ENCODE measurements around the gene SNAPC4. TPM values are rescaled to one million over a fixed set of nuclear protein-coding genes. Genes with fewer than 3 reads are reported as not detected.

The SNAPC4 gene
- total RNA-seq, 4 donors from 2014 or later: 5.9 to 9.9 (median 9.6) TPM

DNA sequence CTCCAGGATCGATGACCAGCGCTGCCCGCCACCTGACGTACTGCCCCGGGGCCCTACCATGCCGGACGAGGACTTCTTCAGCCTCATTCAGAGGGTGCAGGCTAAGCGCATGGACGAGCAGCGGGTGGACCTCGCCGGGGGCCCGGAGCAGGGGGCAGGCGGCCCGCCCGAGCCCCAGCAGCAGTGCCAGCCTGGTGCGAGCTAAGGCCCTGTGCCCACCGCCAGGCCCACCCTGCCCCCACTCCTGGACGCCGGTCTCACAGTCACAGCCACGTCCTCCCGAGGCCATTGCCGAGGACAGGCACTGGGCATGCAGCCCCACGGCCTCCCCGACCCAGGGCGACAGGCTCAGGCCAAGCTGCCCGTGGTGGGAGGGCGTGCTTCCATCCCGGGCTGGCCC is 42.0 kb downstream of the SNAPC4 start:
- TF ChIP-seq POLR2A (IDR thresholded peaks at IDR 0.05): no peak
- TF ChIP-seq, protein P1, sequence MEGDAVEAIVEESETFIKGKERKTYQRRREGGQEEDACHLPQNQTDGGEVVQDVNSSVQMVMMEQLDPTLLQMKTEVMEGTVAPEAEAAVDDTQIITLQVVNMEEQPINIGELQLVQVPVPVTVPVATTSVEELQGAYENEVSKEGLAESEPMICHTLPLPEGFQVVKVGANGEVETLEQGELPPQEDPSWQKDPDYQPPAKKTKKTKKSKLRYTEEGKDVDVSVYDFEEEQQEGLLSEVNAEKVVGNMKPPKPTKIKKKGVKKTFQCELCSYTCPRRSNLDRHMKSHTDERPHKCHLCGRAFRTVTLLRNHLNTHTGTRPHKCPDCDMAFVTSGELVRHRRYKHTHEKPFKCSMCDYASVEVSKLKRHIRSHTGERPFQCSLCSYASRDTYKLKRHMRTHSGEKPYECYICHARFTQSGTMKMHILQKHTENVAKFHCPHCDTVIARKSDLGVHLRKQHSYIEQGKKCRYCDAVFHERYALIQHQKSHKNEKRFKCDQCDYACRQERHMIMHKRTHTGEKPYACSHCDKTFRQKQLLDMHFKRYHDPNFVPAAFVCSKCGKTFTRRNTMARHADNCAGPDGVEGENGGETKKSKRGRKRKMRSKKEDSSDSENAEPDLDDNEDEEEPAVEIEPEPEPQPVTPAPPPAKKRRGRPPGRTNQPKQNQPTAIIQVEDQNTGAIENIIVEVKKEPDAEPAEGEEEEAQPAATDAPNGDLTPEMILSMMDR (IDR thresholded peaks at IDR 0.05): no peak
- 93 to 95% methylated on average over 14 to 28 of the region's 29 CpGs for WGBS, 2 donors
- no peak for DNase-seq (ENCODE audit: low spot score in 2 of 2)
- H3K4me3 ChIP-seq (ENCODE audit: low read depth, poor library complexity, severe bottlenecking): no peak overlapping the region
- intact Hi-C loops (cut with DNase I; ENCODE audit: low total_unique reads): no loop called here

DNA sequence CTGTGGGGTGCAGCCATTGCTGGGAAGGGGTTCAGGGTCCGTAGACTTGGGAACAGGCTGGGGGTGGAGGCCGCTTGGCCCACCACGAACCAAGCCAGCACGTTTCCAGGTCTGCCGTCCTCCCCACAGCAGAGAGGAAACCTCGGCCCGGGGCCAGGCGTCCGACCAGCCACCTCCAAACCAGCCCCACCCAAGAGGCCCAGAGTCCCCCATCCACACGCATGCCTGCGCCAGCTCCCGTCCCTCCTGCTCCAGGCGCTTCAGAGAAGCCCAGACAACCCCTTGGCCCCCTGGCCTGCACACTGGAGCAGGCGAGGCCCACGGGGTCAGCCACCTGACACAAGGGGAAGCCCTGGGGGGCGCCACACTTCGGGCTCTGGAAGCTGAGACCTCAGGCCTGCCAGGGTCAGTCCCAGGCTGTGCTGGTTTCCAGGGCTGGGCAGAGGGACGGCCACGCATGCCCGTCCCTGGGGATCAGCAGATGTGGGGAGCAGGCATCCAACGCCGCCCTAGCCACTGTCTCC is 42.7 kb downstream of the SNAPC4 start:
- TF ChIP-seq POLR2A (IDR thresholded peaks at IDR 0.05): no peak
- TF ChIP-seq, protein P1 (IDR thresholded peaks at IDR 0.05): no peak
- 80 to 87% methylated on average over 7 to 17 of the region's 22 CpGs for WGBS, 2 donors
- no peak for DNase-seq (ENCODE audit: low spot score in 2 of 2)
- intact Hi-C loops (cut with DNase I; ENCODE audit: low total_unique reads): no loop called here
- no peak overlapping the region for H3K4me3 ChIP-seq (ENCODE audit: low read depth, poor library complexity, severe bottlenecking)

DNA sequence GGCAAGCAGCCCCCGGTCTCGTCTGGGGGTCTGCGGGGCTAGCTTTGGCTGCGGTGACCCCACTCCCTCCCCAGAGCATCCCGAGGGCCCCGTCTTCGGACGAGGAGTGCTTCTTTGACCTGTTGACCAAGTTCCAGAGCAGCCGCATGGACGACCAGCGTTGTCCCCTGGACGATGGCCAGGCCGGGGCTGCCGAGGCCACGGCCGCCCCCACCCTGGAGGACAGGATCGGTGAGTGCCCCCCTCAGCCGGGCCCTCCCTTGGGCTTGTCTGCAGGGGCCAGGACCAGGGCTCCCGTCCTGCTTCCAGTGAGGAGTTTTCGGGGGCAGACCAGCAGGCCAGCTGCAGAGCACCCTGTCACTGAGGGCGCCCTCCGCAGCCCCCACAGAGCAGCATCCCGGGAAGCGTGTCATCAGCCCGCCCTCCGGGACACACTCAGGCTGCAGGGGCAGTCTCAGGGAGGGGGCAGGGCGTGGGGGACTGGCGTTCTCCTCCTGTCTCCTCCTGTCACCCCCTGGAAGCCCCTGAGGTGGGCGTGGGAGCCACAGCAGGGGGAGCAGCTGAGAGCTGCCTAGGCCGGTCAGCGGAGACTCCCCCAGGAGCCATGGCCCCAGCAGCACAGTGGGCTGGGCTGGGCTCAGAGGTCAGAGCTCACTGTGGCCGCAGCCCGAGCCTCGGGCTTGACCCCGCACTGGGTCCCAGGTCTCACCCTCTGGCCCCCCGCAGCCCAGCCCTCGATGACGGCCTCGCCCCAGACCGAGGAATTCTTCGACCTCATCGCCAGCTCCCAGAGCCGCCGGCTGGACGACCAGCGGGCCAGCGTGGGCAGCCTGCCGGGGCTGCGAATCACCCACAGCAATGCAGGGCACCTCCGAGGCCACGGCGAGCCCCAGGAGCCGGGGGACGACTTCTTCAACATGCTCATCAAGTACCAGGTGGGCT is 44.1 kb downstream of the SNAPC4 start:
- intact Hi-C loops (cut with DNase I; ENCODE audit: low total_unique reads): no loop called here
- H3K4me3 ChIP-seq (ENCODE audit: low read depth, poor library complexity, severe bottlenecking): no peak overlapping the region
- no peak for TF ChIP-seq POLR2A (IDR thresholded peaks at IDR 0.05)
- TF ChIP-seq, protein P1 (IDR thresholded peaks at IDR 0.05): no peak
- no peak for DNase-seq (ENCODE audit: low spot score in 2 of 2)
- 76 to 97% methylated on average over 6 to 43 of the region's 54 CpGs for WGBS, 2 donors

DNA sequence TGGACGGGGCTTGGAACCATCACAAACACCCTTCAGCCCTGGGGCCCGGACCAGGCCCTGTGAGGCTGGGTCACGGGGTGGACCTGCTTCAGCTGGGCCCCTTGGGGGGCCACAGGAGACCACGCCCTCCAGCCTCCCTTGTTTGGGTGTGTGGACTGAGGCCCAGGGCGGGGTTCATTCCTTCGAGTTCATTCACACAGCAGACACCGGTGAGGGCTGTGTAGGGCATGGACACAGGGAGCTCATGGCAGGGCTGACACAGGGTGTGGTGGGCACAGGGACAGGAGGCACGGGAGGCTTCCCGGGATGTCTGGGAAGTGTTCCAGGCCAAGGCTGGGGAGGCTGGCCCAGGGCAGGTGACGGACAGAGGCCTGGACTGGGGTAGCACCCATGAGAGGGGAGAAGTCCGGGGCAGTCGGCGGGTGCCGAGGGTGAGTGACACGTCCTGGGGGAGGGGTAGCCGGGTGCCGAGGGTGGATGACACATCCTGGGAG is 45.3 kb downstream of the SNAPC4 start:
- no peak for TF ChIP-seq POLR2A (IDR thresholded peaks at IDR 0.05)
- TF ChIP-seq, protein P1 (IDR thresholded peaks at IDR 0.05): no peak
- 30 to 44% methylated on average over 11 to 17 of the region's 17 CpGs for WGBS, 2 donors
- H3K4me3 ChIP-seq (ENCODE audit: low read depth, poor library complexity, severe bottlenecking): no peak overlapping the region
- intact Hi-C loops (cut with DNase I; ENCODE audit: low total_unique reads): no loop called here
- DNase-seq (ENCODE audit: low spot score in 2 of 2): no peak

DNA sequence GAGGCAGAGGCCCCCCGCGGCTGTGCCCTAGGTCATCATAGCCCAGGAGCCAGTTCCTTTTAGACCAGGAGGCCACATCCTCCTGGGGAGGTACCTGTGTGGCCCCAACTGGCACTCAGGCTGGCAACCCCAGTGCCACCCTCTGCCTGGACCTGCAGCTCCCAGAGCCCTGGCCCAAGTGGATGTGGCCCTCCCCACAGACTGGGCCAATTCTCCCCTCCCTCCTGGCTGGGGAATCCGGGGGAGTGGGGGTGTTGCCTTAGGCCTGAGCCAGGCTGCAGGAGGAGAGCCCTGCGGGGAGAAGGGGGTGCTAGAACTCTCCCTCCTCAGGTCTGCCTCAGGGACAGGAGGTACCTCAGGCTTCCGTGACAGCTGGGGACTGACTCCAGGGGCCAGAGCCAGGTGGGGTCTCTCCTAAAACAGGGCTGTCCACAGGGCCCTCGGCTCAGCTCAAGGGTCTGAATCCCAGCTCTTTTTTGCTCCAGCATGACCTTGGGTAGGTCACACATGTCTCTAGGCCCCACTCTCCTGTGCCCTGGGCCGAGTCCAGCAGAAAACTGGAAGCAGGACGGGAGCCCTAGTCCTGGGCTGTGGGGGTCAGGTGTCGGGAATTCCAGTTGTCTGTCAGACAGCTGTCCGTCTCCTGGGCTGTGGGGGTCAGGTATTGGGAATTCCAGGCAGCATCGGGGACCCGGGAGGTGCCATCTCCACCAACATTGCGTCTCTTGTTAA is 46.0 kb downstream of the SNAPC4 start:
- 55 to 58% methylated on average over 11 to 13 of the region's 13 CpGs for WGBS, 2 donors
- DNase-seq (ENCODE audit: low spot score in 2 of 2): no peak
- TF ChIP-seq, protein P1 (IDR thresholded peaks at IDR 0.05): no peak
- intact Hi-C loops (cut with DNase I; ENCODE audit: low total_unique reads): no loop called here
- no peak overlapping the region for H3K4me3 ChIP-seq (ENCODE audit: low read depth, poor library complexity, severe bottlenecking)
